Spinal cord (tissue), 10 donors: ENCODE data around the gene NTM. TPM values are rescaled to one million over a fixed set of nuclear protein-coding genes. Genes with fewer than 3 reads are reported as not detected.

ENCODE experiments used
- DNase-seq, 6 donors: peaks; one replicate each; pipeline versions ENCODE4 v3.0.0 to v3.0.0-alpha.2; 2013 to 2015; ENCODE audit warnings: low spot score in 6 of 6, low read depth in 4 of 6
- H3K27ac ChIP-seq: one replicate; pipeline ENCODE4 v1.5.1; 2013; ENCODE audit warnings: low read depth, low read length, control low read depth
- H3K27me3 ChIP-seq: one replicate; pipeline ENCODE4 v1.6.1; 2013; ENCODE audit warnings: low read length; ENCODE audit not compliant: control insufficient read depth, insufficient read depth
- H3K36me3 ChIP-seq: one replicate; pipeline ENCODE4 v1.6.1; 2013; ENCODE audit warnings: low read length; ENCODE audit not compliant: control insufficient read depth, insufficient read depth
- H3K4me1 ChIP-seq: one replicate; pipeline ENCODE4 v1.6.1; 2013; ENCODE audit warnings: low read length; ENCODE audit not compliant: control insufficient read depth, insufficient read depth
- H3K4me3 ChIP-seq: one replicate; pipeline ENCODE4 v1.5.1; 2013; ENCODE audit warnings: low read depth, low read length, control low read depth
- H3K9me3 ChIP-seq: one replicate; pipeline ENCODE4 v1.6.1; 2013; ENCODE audit warnings: low read length; ENCODE audit not compliant: control insufficient read depth, insufficient read depth
- WGBS: methylation state at CpG from one replicate; pipeline ENCODE4 v1.1.5; 2013; ENCODE audit warnings: missing lambda C conversion rate; ENCODE audit not compliant: insufficient coverage; 5-methylcytosine and 5-hydroxymethylcytosine counted together
- polyA plus RNA-seq, 2 donors: library from polyadenylated mRNA; unstranded; fragments of 120-200 nt; gene quantifications; one replicate each; pipeline ENCODE4 v1.2.1, GENCODE V29; 2013; ENCODE audit not compliant: insufficient read length in 2 of 2
- total RNA-seq, 2 donors: library from RNA; depleted of rRNA in 1 of 2; stranded (reverse); fragments of 120-200 nt in 1 of 2; fragments of >200 nt in 1 of 2; gene quantifications; one replicate each; pipeline versions ENCODE4 v1.2.3 to v1.2.4, GENCODE V29; 2013 to 2014
- donor health status: healthy.

The NTM gene
- total and polyA plus RNA-seq, 4 donors, result 69.3 to 181 (median 155) TPM

GRCh38 chr11:131691181-131692041, 321.0 kb downstream of the NTM start:
- no peak overlapping the region for H3K4me3 ChIP-seq
- DNase-seq, result peak in 1 of 6 donors; percentile 55
- H3K9me3 ChIP-seq, result no peaks in the 10 kb centered on the region
- H3K4me1 ChIP-seq, result peaks cover 45% of the 10 kb centered on the region
- 59% methylated on average over 56 of the region's 65 CpGs for whole genome bisulfite sequencing
- H3K27ac ChIP-seq, result no peak overlapping the region
- H3K27me3 ChIP-seq, result peaks cover 3% of the 10 kb centered on the region
- H3K36me3 ChIP-seq, result peaks cover 11% of the 10 kb centered on the region

- DNase-seq, result no peak
- H3K9me3 ChIP-seq, result no peaks in the 10 kb centered on the region
- peaks cover 45% of the 10 kb centered on the region for H3K4me1 ChIP-seq
- peaks cover 8% of the 10 kb centered on the region for H3K36me3 ChIP-seq
- H3K27me3 ChIP-seq, result peaks cover 3% of the 10 kb centered on the region
- H3K27ac ChIP-seq, result no peak overlapping the region
- no peak overlapping the region for H3K4me3 ChIP-seq
Measured at GRCh38 chr11:131692151-131692550, 321.7 kb downstream of the NTM start.

GRCh38 chr11:131692961-131693360, 322.5 kb downstream of the NTM start:
- Histone ChIP-seq H3K4me3 (no peak overlapping the region), H3K4me1 (peaks cover 38% of the 10 kb centered on the region), H3K27ac (no peak overlapping the region), H3K36me3 (peaks cover 8% of the 10 kb centered on the region), H3K27me3 (peaks cover 3% of the 10 kb centered on the region), H3K9me3 (no peaks in the 10 kb centered on the region)
- WGBS, result no CpG with 5 or more reads among the region's 1 CpG
- DNase-seq, result no peak

- peak in 2 of 6 donors; percentile 26 to 85 for DNase-seq
- H3K27me3 ChIP-seq, result peaks cover 3% of the 10 kb centered on the region
- no peak overlapping the region for H3K27ac ChIP-seq
- no peak overlapping the region for H3K4me3 ChIP-seq
- peaks cover 30% of the 10 kb centered on the region for H3K4me1 ChIP-seq
- H3K36me3 ChIP-seq, result peaks cover 8% of the 10 kb centered on the region
- no CpG with 5 or more reads among the region's 4 CpGs for WGBS
- no peaks in the 10 kb centered on the region for H3K9me3 ChIP-seq
Measured at GRCh38 chr11:131693756-131694155, 323.3 kb downstream of the NTM start.

GRCh38 chr11:131694526-131695424, 324.4 kb downstream of the NTM start:
- Histone ChIP-seq H3K4me1 (peaks cover 21% of the 10 kb centered on the region), H3K27ac (no peak overlapping the region), H3K9me3 (no peaks in the 10 kb centered on the region), H3K27me3 (peaks cover 3% of the 10 kb centered on the region), H3K4me3 (no peak overlapping the region), H3K36me3 (peaks cover 8% of the 10 kb centered on the region)
- 25% methylated on average over 33 of the region's 34 CpGs for WGBS
- peak in 5 of 6 donors; percentile 65 to 94 (median 72) for DNase-seq

GRCh38 chr11:131695889-131696429, 325.5 kb downstream of the NTM start:
- Histone ChIP-seq H3K27ac (no peak overlapping the region), H3K27me3 (peaks cover 3% of the 10 kb centered on the region), H3K4me3 (no peak overlapping the region), H3K4me1 (peaks cover 21% of the 10 kb centered on the region), H3K9me3 (no peaks in the 10 kb centered on the region), H3K36me3 (peaks cover 1% of the 10 kb centered on the region)
- DNase-seq, result no peak
- WGBS, result 51% methylated on average over 7 of the region's 10 CpGs

- H3K27me3 ChIP-seq, result peaks cover 3% of the 10 kb centered on the region
- H3K36me3 ChIP-seq, result no peaks in the 10 kb centered on the region
- no peak overlapping the region for H3K4me3 ChIP-seq
- H3K27ac ChIP-seq, result no peak overlapping the region
- DNase-seq, result peak in 1 of 6 donors; percentile 55
- H3K9me3 ChIP-seq, result no peaks in the 10 kb centered on the region
- H3K4me1 ChIP-seq, result peaks cover 21% of the 10 kb centered on the region
- WGBS, result 68% methylated on average over 3 of the region's 8 CpGs
Measured at GRCh38 chr11:131696690-131697089, 326.3 kb downstream of the NTM start.

- H3K9me3 ChIP-seq, result peaks cover 9% of the 10 kb centered on the region
- H3K27me3 ChIP-seq, result no peaks in the 10 kb centered on the region
- H3K4me1 ChIP-seq, result no peaks in the 10 kb centered on the region
- no CpG with 5 or more reads among the region's 1 CpG for WGBS
- H3K4me3 ChIP-seq, result no peak overlapping the region
- H3K27ac ChIP-seq, result no peak overlapping the region
- peak in 1 of 6 donors; percentile 41 for DNase-seq
- H3K36me3 ChIP-seq, result peaks cover 2% of the 10 kb centered on the region
Measured at GRCh38 chr11:131703311-131703710, 332.9 kb downstream of the NTM start.

GRCh38 chr11:131704682-131705081, 334.3 kb downstream of the NTM start:
- H3K27ac ChIP-seq, result no peak overlapping the region
- no peak for DNase-seq
- peaks cover 2% of the 10 kb centered on the region for H3K36me3 ChIP-seq
- no peaks in the 10 kb centered on the region for H3K27me3 ChIP-seq
- H3K9me3 ChIP-seq, result peaks cover 9% of the 10 kb centered on the region
- no peak overlapping the region for H3K4me3 ChIP-seq
- H3K4me1 ChIP-seq, result no peaks in the 10 kb centered on the region
- WGBS, result no CpG with 5 or more reads among the region's 2 CpGs
